ENCODE data around the gene DLX3.
"Not testable (repeated sequence)": the region's sequence is repeated elsewhere in the genome, so short reads cannot be mapped to it uniquely, and the experiment has no call there.

DLX3 gene

DNA sequence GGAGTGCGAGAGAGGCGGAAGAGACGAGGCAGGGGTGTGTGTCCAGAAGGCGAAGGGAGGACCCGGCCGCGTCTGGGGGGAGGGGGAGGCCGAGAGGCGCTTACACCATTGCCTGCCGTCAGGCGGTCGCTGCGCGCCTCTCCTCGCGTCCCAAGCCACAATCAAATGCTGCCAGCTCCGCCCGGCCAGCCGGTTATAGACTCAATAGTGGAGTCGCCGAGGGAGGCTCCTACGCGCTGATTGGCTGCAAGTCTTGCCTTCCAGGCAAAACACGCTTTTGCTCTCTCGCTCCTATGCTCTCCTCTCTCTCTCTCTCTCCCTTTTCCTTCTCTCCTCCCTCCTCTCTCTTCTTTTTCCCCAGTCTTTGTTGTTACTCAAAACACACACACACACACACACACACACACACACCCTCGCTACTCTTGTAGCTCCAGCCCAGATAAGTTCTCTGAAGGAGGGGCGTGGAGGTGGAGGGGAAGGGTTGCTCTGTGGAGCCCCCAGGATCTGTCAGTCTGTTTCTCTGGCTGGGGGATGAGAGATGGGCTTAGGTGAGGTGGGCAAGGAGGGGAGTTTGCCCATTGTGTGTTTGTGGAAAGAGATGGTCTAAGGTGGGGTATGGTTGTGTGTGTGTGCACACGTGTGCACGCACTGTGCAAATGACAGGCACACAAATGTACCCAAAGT is at the start of gene DLX3:
DLX3 (minus strand) TSS at position 170 of the 684 bp plus-strand sequence. CDS start 226 bp downstream, outside the sequence.
- peak; percentile 96 to 97 for DNase-seq

DNA sequence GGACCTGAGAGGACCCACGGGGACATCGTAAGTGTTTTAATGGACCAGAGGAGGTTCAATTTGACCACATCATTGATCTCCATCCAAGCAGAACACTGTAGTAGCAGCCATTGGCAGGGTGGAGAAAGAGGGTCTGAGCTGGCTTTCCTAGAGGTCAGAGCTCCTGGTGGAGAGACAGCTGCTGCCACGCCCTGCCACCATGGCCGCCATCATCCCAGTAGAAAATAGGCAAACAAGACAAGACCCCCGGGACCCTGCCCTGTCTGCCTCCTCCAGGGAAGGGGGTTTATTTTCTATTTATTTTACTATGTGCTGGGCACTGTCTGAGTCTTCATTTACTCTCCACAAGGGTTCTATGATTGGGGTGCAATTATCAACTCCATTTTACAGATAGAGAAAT is 49.5 kb upstream of the DLX3 start:
- DNase-seq: no peak

- no peak for DNase-seq
Observed at GRCh38 chr17:50043290-50044148, 48.5 kb upstream of the DLX3 start.

DNA sequence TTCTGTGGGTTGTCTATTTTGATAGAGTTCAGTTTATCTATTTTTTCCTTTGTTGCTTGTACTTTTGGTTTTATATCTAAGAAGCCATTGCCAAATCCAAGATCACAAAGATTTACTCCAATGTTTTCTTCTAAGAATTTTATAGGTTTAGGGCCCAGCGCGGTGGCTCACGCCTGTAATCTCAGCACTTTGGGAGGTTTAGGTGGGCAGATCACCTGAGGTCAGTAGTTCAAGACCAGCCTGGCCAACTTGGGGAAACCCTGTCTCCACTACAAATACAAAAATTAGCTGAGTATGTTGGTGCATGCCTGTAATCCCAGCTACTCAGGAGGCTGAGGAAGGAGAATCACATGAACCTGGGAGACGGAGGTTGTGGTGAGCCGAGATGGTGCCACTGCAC is 47.2 kb upstream of the DLX3 start:
- no peak for DNase-seq

DNA sequence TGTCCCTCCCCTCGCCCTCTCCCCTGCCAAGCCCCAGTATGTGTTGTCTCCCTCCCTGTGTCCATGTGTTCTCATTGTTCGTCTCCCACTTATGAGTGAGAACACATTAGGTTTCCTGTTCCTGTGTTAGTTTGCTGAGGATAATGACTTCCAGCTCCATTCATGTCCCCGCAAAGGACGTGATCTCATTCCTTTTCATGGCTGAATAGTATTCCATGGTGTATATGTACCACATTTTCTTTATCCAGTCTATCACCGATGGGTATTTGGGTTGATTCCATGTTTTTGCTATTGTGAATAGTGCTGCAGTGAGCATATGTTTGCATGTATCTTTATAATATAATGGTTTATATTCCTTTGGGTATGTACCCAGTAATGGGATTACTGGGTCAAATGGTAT is 45.5 kb upstream of the DLX3 start:
- not testable (repeated sequence) for DNase-seq

DNA sequence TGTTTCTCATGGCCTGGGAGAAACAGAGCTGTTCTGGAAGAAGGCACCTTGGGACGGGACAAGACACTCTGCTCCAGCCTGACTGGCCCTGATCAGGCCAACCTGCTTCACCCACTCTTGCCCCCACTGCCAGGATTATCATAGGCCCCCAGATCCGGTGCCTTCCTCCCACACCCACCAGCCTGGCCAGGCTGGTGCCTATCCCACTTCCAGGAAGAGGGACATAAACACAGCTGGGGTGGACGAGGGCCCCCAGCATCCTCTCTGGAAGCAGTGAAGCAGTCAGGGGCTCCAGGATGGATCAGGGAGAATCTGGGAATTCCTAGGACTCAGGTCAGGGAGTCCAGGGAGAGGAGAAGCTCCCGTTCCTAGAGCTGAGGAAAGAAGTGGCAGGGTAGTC is 44.0 kb upstream of the DLX3 start:
- DNase-seq: no peak

DNA sequence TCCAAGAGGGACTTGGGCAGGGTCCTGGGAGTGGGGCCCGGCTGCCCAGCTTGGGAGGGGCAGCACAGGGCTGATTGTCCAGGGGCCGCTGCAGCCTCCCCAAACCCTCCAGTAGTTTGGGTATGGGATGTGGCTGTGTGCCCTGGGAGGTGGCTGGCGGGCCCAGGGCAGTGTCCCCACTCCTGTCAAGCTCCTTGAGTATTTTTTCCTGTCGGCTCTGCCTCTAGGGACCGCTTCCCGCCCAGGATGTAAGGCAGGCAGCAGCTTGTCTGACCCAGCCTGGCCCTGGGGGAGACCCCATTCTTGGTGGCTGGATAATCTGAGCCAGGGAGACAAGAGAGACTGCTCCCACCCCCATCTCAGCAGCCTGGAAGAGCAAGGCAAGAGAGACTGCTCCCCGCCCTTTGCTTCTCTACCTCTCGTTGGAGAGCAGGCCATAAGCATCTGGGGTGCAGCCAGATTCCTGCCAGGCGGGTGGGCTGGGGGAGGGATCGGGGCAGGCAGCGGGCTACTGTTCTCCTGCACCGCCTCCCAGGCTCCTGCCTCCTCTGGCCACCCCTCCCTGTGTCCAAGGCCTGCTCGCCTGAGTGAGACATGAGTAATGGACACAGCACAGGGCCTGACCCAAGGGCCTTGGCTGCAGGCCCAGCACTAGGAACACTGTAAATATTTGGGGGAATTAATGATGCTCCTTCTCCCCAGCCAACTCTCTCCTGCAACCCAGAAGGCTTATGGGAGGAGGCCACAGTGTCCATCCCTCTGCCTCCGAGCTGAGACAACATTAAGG is 42.5 kb upstream of the DLX3 start:
- no peak for DNase-seq

- no peak for DNase-seq
Observed at GRCh38 chr17:50036455-50037261, 41.6 kb upstream of the DLX3 start.

GRCh38 chr17:50035945-50036344 is 40.9 kb upstream of the DLX3 start:
- no peak for DNase-seq

- DNase-seq: no peak
Observed at GRCh38 chr17:50035421-50035879, 40.4 kb upstream of the DLX3 start.

- DNase-seq: no peak
Observed at GRCh38 chr17:50034498-50035364, 39.7 kb upstream of the DLX3 start.

- DNase-seq: no peak
Observed at GRCh38 chr17:50033316-50033715, 38.3 kb upstream of the DLX3 start.

GRCh38 chr17:50029185-50029584 is 34.2 kb upstream of the DLX3 start:
- DNase-seq: no peak

DNA sequence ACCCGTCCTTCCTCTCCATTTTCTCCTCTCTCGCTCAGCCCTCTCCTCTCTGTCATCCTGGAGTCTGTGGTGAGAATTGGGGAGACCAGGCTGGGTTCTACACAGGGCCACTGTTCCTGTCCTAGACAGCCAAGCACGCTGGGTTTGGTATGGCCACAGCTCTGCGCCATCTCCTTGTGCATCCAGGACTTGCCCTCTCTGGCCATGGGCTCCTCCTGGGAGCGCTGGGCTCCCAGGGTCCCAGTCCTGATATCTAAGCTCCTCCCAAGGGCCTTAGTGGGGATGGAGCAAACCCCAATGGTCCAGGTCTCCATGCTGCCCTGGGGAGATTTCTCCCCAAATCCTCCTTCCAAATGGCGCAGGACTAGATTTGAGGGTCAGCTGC is 33.7 kb upstream of the DLX3 start:
- DNase-seq: no peak

DNA sequence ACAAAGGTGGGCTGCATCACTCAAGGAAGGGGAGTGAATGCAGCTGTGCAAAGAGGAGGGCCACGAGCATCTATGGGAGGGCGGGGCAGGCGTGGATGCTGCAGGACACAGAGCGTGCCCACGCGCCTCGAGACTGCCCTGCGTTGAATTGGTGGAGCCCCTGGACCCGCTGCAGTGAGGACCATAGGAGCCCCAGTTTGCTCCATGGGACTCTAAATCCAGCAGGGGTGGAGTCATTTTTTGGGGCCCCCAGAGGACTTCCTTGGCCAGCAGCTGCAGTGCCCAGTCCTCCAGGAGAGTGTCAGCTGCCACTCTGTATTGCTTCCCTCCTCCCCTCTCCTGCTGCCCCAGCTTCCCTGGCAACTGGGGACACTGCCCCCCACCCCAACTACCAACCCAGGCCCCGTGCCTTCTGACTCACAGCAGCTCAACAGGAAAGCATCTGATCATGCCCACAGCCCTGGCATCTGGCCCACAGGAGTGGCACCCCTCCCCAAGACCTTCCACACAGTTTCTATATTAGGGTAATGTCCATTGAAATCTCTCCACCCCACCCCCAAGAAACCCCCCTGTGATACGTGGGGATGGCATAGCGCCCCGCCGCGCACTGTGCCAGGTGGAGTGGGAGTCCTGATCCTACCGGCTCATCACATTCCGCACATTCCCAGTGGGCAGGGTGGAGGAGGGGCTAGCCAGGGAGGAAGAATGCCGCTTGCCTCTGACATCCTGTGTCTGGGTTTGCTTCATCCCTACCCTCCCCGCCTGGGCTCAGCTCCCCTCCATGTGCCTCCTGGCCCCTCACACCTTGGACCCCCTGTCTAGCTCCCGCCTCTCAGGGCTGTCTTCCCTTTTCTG is 33.1 kb upstream of the DLX3 start:
- DNase-seq: no peak

GRCh38 chr17:50027172-50027880 is 32.3 kb upstream of the DLX3 start:
- DNase-seq: no peak

GRCh38 chr17:50026837-50027171 is 31.8 kb upstream of the DLX3 start:
- peak in 1 of 2 experiments; percentile 66 for DNase-seq

- DNase-seq: no peak
Observed at GRCh38 chr17:50026046-50026675, 31.1 kb upstream of the DLX3 start.

- no peak for DNase-seq
Observed at GRCh38 chr17:50024808-50025207, 29.8 kb upstream of the DLX3 start.

Measured in NCI-H524 (cell line).